ENCODE measurements around the gene ARHGEF33.

Gene ARHGEF33

GRCh38 chr2:38900726-38901125 lies 11.1 kb downstream of the ARHGEF33 start (continued):
- no peak for TF ChIP-seq OSR2 (tag by site-specific recombination; IDR thresholded peaks at IDR 0.05)

GRCh38 chr2:38905251-38905650 lies 15.6 kb downstream of the ARHGEF33 start:
- no peak for TF ChIP-seq HOXA7 (CRISPR knock-in tag; IDR thresholded peaks at IDR 0.05; ENCODE audit: borderline replicate concordance)
- TF ChIP-seq ZNF580 (tag by site-specific recombination; IDR thresholded peaks at IDR 0.05): no peak
- TF ChIP-seq MEIS1 (CRISPR knock-in tag; IDR thresholded peaks at IDR 0.05; ENCODE audit: borderline replicate concordance): no peak
- TF ChIP-seq ZNF449 (tag by site-specific recombination; IDR thresholded peaks at IDR 0.05): no peak
- no peak for TF ChIP-seq ZNF639 (tag by site-specific recombination; IDR thresholded peaks at IDR 0.05)
- TF ChIP-seq ZNF26 (tag by site-specific recombination; IDR thresholded peaks at IDR 0.05): no peak
- no peak for TF ChIP-seq ZNF677 (tag by site-specific recombination; IDR thresholded peaks at IDR 0.05)
- TF ChIP-seq IKZF3 (tag by site-specific recombination; IDR thresholded peaks at IDR 0.05): no peak
- no peak for TF ChIP-seq SP7 (tag by site-specific recombination; IDR thresholded peaks at IDR 0.05)
- POLR2A ChIA-PET: no interaction called here
- no peak overlapping the region for H3K27ac ChIP-seq (ENCODE audit: extremely low read depth, low read depth, low read length)
- H3K36me3 ChIP-seq (ENCODE audit: control insufficient read depth in 2 of 2, insufficient read depth in 1 of 2, low read length in 2 of 2): no peaks in the 10 kb centered on the region
- no peaks in the 10 kb centered on the region for H3K9me3 ChIP-seq (ENCODE audit: control insufficient read depth, insufficient read depth, low read depth, low read length)
- CTCF ChIA-PET: no interaction called here
- no peak overlapping the region for H3K4me3 ChIP-seq (ENCODE audit: low read depth, low read length)
- H3K4me1 ChIP-seq (ENCODE audit: control insufficient read depth, insufficient read depth, low read length): no peaks in the 10 kb centered on the region

GRCh38 chr2:38907242-38907641 lies 17.6 kb downstream of the ARHGEF33 start:
- no peaks in the 10 kb centered on the region for H3K9me3 ChIP-seq (ENCODE audit: control insufficient read depth, insufficient read depth, low read depth, low read length)
- H3K36me3 ChIP-seq (ENCODE audit: control insufficient read depth in 2 of 2, insufficient read depth in 1 of 2, low read length in 2 of 2): no peaks in the 10 kb centered on the region
- ChIA-PET POLR2A (no interaction called here), CTCF (no interaction called here)
- H3K27ac ChIP-seq (ENCODE audit: extremely low read depth, low read depth, low read length): no peak overlapping the region
- no peak overlapping the region for H3K4me3 ChIP-seq (ENCODE audit: low read depth, low read length)
- H3K4me1 ChIP-seq (ENCODE audit: control insufficient read depth, insufficient read depth, low read length): no peaks in the 10 kb centered on the region
- TF ChIP-seq HOXC10 (CRISPR knock-in tag; IDR thresholded peaks at IDR 0.05): no peak
- TF ChIP-seq ZNF639 (tag by site-specific recombination; IDR thresholded peaks at IDR 0.05): no peak
- no peak for TF ChIP-seq OVOL3 (tag by site-specific recombination; IDR thresholded peaks at IDR 0.05)
- no peak for TF ChIP-seq RBAK (tag by site-specific recombination; IDR thresholded peaks at IDR 0.05)
- no peak for TF ChIP-seq ZNF529 (tag by site-specific recombination; IDR thresholded peaks at IDR 0.05; ENCODE audit: insufficient replicate concordance)
- no peak for TF ChIP-seq ZFP3 (tag by site-specific recombination; IDR thresholded peaks at IDR 0.05; ENCODE audit: low read depth)
- no peak for TF ChIP-seq INSM2 (tag by site-specific recombination; IDR thresholded peaks at IDR 0.05)
- TF ChIP-seq ZNF138 (tag by site-specific recombination; IDR thresholded peaks at IDR 0.05; ENCODE audit: borderline replicate concordance): no peak
- no peak for TF ChIP-seq ZNF398 (tag by site-specific recombination; IDR thresholded peaks at IDR 0.05)
- no peak for TF ChIP-seq ZNF768 (tag by site-specific recombination; IDR thresholded peaks at IDR 0.05)
- TF ChIP-seq ZNF324 (tag by site-specific recombination; IDR thresholded peaks at IDR 0.05): no peak
- TF ChIP-seq ZNF239 (tag by site-specific recombination; IDR thresholded peaks at IDR 0.05): no peak
- no peak for TF ChIP-seq ZNF214 (tag by site-specific recombination; IDR thresholded peaks at IDR 0.05; ENCODE audit: borderline replicate concordance)
- no peak for TF ChIP-seq BCL6B (tag by site-specific recombination; IDR thresholded peaks at IDR 0.05)
